ENCODE data around the gene ZNF197.
"Not testable (repeated sequence)": the region's sequence is repeated elsewhere in the genome, so short reads cannot be mapped to it uniquely, and the experiment has no call there.

ZNF197 gene

GRCh38 chr3:44642337-44642736 lies 17.5 kb downstream of the ZNF197 start:
- peaks cover 77% of the 10 kb centered on the region for H3K9me3 Mint-ChIP-seq
- H3K27ac Mint-ChIP-seq, result no peak overlapping the region
- intact Hi-C loops (cut with micrococcal nuclease), result loop anchor here (10.0 kb wide), 1 partner anchor 168 kb away; the partner anchor contains the start of gene ZNF445
- no peak overlapping the region for H3K4me3 Mint-ChIP-seq
- peaks cover 62% of the 10 kb centered on the region for H3K36me3 Mint-ChIP-seq (ENCODE audit: low read depth)
- no peaks in the 10 kb centered on the region for H3K4me1 Mint-ChIP-seq (ENCODE audit: low read depth)
- H3K27me3 Mint-ChIP-seq, result no peaks in the 10 kb centered on the region

- peaks cover 76% of the 10 kb centered on the region for H3K9me3 Mint-ChIP-seq
- H3K36me3 Mint-ChIP-seq (ENCODE audit: low read depth), result peaks cover 56% of the 10 kb centered on the region
- intact Hi-C loops (cut with micrococcal nuclease), result loop anchor here (10.0 kb wide), 1 partner anchor 168 kb away; the partner anchor contains the start of gene ZNF445
Observed at GRCh38 chr3:44643024-44643423, 18.2 kb downstream of the ZNF197 start.

GRCh38 chr3:44647771-44648170 lies 22.9 kb downstream of the ZNF197 start:
- H3K36me3 Mint-ChIP-seq (ENCODE audit: low read depth), result peaks cover 38% of the 10 kb centered on the region
- intact Hi-C loops (cut with micrococcal nuclease), result loop anchor here (1.0 to 10.0 kb wide), 5 partner anchors 22 to 173 kb away; partner anchors contain the start of genes ZNF197, ZNF445 and ZNF502
- H3K4me3 Mint-ChIP-seq, result no peak overlapping the region
- no peak overlapping the region for H3K27ac Mint-ChIP-seq
- peaks cover 36% of the 10 kb centered on the region for H3K9me3 Mint-ChIP-seq
- no peaks in the 10 kb centered on the region for H3K27me3 Mint-ChIP-seq
- H3K4me1 Mint-ChIP-seq (ENCODE audit: low read depth), result peaks cover 6% of the 10 kb centered on the region

More at GRCh38 chr3:44643024-44643423, 18.2 kb downstream of the ZNF197 start:
- no peaks in the 10 kb centered on the region for H3K4me1 Mint-ChIP-seq (ENCODE audit: low read depth)
- H3K27me3 Mint-ChIP-seq, result no peaks in the 10 kb centered on the region
- H3K27ac Mint-ChIP-seq, result no peak overlapping the region
- H3K4me3 Mint-ChIP-seq, result no peak overlapping the region

GRCh38 chr3:44648564-44649229 lies 23.9 kb downstream of the ZNF197 start, which contains the start of gene ZNF35:
TSS of gene ZNF35 (plus strand) at chr3:44648732. CDS start at chr3:44651068, 2,336 bp downstream.
- no peaks in the 10 kb centered on the region for H3K27me3 Mint-ChIP-seq
- H3K4me1 Mint-ChIP-seq (ENCODE audit: low read depth), result peaks cover 6% of the 10 kb centered on the region
- peak within 1 kb of the TSS; percentile 82 for H3K27ac Mint-ChIP-seq
- intact Hi-C loops (cut with micrococcal nuclease), result loop anchor here (1.0 to 10.0 kb wide), 5 partner anchors 23 to 174 kb away; partner anchors contain the start of genes ZNF197, ZNF445 and ZNF502
- peaks cover 31% of the 10 kb centered on the region for H3K9me3 Mint-ChIP-seq
- peaks cover 39% of the 10 kb centered on the region for H3K36me3 Mint-ChIP-seq (ENCODE audit: low read depth)
- peak within 1 kb of the TSS; percentile 88 for H3K4me3 Mint-ChIP-seq

- Mint-ChIP-seq H3K4me3 (no peak overlapping the region), H3K36me3 (ENCODE audit: low read depth) (peaks cover 49% of the 10 kb centered on the region), H3K4me1 (ENCODE audit: low read depth) (peaks cover 9% of the 10 kb centered on the region), H3K9me3 (peaks cover 34% of the 10 kb centered on the region), H3K27ac (no peak overlapping the region), H3K27me3 (no peaks in the 10 kb centered on the region)
- intact Hi-C loops (cut with micrococcal nuclease), result loop anchor here (5.0 to 10.0 kb wide), 3 partner anchors 83 to 175 kb away; partner anchors contain the start of gene ZNF445
Observed at GRCh38 chr3:44649709-44650108, 24.9 kb downstream of the ZNF197 start.

- Mint-ChIP-seq H3K27me3 (no peaks in the 10 kb centered on the region), H3K36me3 (ENCODE audit: low read depth) (peaks cover 82% of the 10 kb centered on the region)
Observed at GRCh38 chr3:44654039-44654438, 29.2 kb downstream of the ZNF197 start.

GRCh38 chr3:44659015-44659414 lies 34.2 kb downstream of the ZNF197 start:
- H3K4me1 Mint-ChIP-seq (ENCODE audit: low read depth), result peaks cover under 1% of the 10 kb centered on the region
- H3K27ac Mint-ChIP-seq, result no peak overlapping the region
- H3K9me3 Mint-ChIP-seq, result peaks cover 70% of the 10 kb centered on the region
- H3K27me3 Mint-ChIP-seq, result no peaks in the 10 kb centered on the region
- intact Hi-C loops (cut with micrococcal nuclease), result no loop called here
- H3K36me3 Mint-ChIP-seq (ENCODE audit: low read depth), result peaks cover 72% of the 10 kb centered on the region
- no peak overlapping the region for H3K4me3 Mint-ChIP-seq

More at GRCh38 chr3:44654039-44654438, 29.2 kb downstream of the ZNF197 start:
- H3K9me3 Mint-ChIP-seq, result peaks cover 46% of the 10 kb centered on the region
- no peak overlapping the region for H3K27ac Mint-ChIP-seq
- intact Hi-C loops (cut with micrococcal nuclease), result no loop called here
- H3K4me3 Mint-ChIP-seq, result no peak overlapping the region
- H3K4me1 Mint-ChIP-seq (ENCODE audit: low read depth), result peaks cover 7% of the 10 kb centered on the region

- Mint-ChIP-seq H3K9me3 (peaks cover 70% of the 10 kb centered on the region), H3K36me3 (ENCODE audit: low read depth) (peaks cover 68% of the 10 kb centered on the region), H3K27me3 (no peaks in the 10 kb centered on the region), H3K4me3 (no peak overlapping the region), H3K27ac (no peak overlapping the region), H3K4me1 (ENCODE audit: low read depth) (no peaks in the 10 kb centered on the region)
- intact Hi-C loops (cut with micrococcal nuclease), result no loop called here
Observed at GRCh38 chr3:44659434-44659833, 34.6 kb downstream of the ZNF197 start.

- Mint-ChIP-seq H3K4me3 (no peak overlapping the region), H3K4me1 (ENCODE audit: low read depth) (no peaks in the 10 kb centered on the region), H3K27ac (no peak overlapping the region), H3K9me3 (peaks cover 79% of the 10 kb centered on the region), H3K36me3 (ENCODE audit: low read depth) (peaks cover 55% of the 10 kb centered on the region), H3K27me3 (no peaks in the 10 kb centered on the region)
- intact Hi-C loops (cut with micrococcal nuclease), result no loop called here
Observed at GRCh38 chr3:44661189-44661588, 36.4 kb downstream of the ZNF197 start.

- intact Hi-C loops (cut with micrococcal nuclease), result no loop called here
- Mint-ChIP-seq H3K9me3 (peaks cover 45% of the 10 kb centered on the region), H3K4me1 (ENCODE audit: low read depth) (no peaks in the 10 kb centered on the region), H3K4me3 (no peak overlapping the region), H3K36me3 (ENCODE audit: low read depth) (peaks cover 16% of the 10 kb centered on the region), H3K27me3 (no peaks in the 10 kb centered on the region), H3K27ac (no peak overlapping the region)
Observed at GRCh38 chr3:44665173-44665572, 40.3 kb downstream of the ZNF197 start.

- no peak overlapping the region for H3K27ac Mint-ChIP-seq
- no peak overlapping the region for H3K4me3 Mint-ChIP-seq
- H3K36me3 Mint-ChIP-seq (ENCODE audit: low read depth), result peaks cover 7% of the 10 kb centered on the region
- H3K9me3 Mint-ChIP-seq, result peaks cover 35% of the 10 kb centered on the region
- no peaks in the 10 kb centered on the region for H3K4me1 Mint-ChIP-seq (ENCODE audit: low read depth)
- intact Hi-C loops (cut with micrococcal nuclease), result no loop called here
- no peaks in the 10 kb centered on the region for H3K27me3 Mint-ChIP-seq
Observed at GRCh38 chr3:44666346-44666745, 41.5 kb downstream of the ZNF197 start.

- Mint-ChIP-seq H3K36me3 (ENCODE audit: low read depth) (no peaks in the 10 kb centered on the region), H3K4me3 (no peak overlapping the region), H3K27ac (no peak overlapping the region), H3K9me3 (peaks cover 44% of the 10 kb centered on the region), H3K27me3 (no peaks in the 10 kb centered on the region), H3K4me1 (ENCODE audit: low read depth) (no peaks in the 10 kb centered on the region)
- intact Hi-C loops (cut with micrococcal nuclease), result no loop called here
Observed at GRCh38 chr3:44669760-44670159, 44.9 kb downstream of the ZNF197 start.

GRCh38 chr3:44673466-44673865 lies 48.6 kb downstream of the ZNF197 start:
- H3K4me3 Mint-ChIP-seq; H3K36me3 Mint-ChIP-seq (ENCODE audit: low read depth); H3K4me1 Mint-ChIP-seq (ENCODE audit: low read depth); H3K27me3 Mint-ChIP-seq; intact Hi-C loops (cut with micrococcal nuclease); H3K27ac Mint-ChIP-seq: not testable (repeated sequence)
- peaks cover 50% of the 10 kb centered on the region for H3K9me3 Mint-ChIP-seq

- intact Hi-C loops (cut with micrococcal nuclease), result no loop called here
- no peaks in the 10 kb centered on the region for H3K36me3 Mint-ChIP-seq (ENCODE audit: low read depth)
Observed at GRCh38 chr3:44674211-44674610, 49.4 kb downstream of the ZNF197 start.

More at GRCh38 chr3:44674211-44674610, 49.4 kb downstream of the ZNF197 start:
- H3K4me3 Mint-ChIP-seq, result no peak overlapping the region
- peaks cover 50% of the 10 kb centered on the region for H3K9me3 Mint-ChIP-seq
- H3K4me1 Mint-ChIP-seq (ENCODE audit: low read depth), result no peaks in the 10 kb centered on the region
- H3K27me3 Mint-ChIP-seq, result no peaks in the 10 kb centered on the region
- H3K27ac Mint-ChIP-seq, result no peak overlapping the region
